Thyroid gland (tissue), 4 donors: Measurements from ENCODE around the gene ZNF143.

Experiments used
- CTCF ChIP-seq, 6 experiments: fragments of 200-600 bp in 3 of 6; fragments of 450-650 bp in 3 of 6; sonication (generic) in 3 of 6; IDR thresholded peaks; one replicate each; pipeline ENCODE4 v1.5.1; 2016 to 2019; ENCODE audit warnings: antibody characterized with exemption in 6 of 6, mild to moderate bottlenecking in 2 of 6, inconsistent platforms in 1 of 6, moderate library complexity in 1 of 6
- POLR2A ChIP-seq, 2 donors: fragments of 450-650 bp; IDR thresholded peaks; one replicate each; pipeline ENCODE4 v1.6.1; 2017; ENCODE audit warnings: antibody characterized with exemption in 2 of 2, mild to moderate bottlenecking in 2 of 2, moderate library complexity in 1 of 2

GRCh38 chr11:9561279-9561982 is 100.6 kb downstream of the ZNF143 start:
- TF ChIP-seq POLR2A (IDR thresholded peaks at IDR 0.05) (no peak), CTCF (IDR thresholded peaks at IDR 0.05) (no peak)
